ENCODE results near the gene MEIS2.

DNA sequence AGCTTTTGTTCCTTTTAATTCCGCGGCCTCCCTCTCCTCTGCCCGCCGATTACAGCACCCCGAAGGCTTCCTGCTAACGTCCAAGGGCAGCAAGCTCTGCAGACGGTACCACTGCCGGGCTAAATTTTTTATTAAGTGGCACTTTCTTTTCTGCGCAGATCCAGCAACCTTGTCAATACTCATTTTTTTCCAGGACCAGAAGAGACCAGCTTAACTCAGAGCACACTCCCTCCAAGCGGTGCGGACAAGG lies 542 bp upstream of the MEIS2 start:
- TF ChIP-seq, protein P1, sequence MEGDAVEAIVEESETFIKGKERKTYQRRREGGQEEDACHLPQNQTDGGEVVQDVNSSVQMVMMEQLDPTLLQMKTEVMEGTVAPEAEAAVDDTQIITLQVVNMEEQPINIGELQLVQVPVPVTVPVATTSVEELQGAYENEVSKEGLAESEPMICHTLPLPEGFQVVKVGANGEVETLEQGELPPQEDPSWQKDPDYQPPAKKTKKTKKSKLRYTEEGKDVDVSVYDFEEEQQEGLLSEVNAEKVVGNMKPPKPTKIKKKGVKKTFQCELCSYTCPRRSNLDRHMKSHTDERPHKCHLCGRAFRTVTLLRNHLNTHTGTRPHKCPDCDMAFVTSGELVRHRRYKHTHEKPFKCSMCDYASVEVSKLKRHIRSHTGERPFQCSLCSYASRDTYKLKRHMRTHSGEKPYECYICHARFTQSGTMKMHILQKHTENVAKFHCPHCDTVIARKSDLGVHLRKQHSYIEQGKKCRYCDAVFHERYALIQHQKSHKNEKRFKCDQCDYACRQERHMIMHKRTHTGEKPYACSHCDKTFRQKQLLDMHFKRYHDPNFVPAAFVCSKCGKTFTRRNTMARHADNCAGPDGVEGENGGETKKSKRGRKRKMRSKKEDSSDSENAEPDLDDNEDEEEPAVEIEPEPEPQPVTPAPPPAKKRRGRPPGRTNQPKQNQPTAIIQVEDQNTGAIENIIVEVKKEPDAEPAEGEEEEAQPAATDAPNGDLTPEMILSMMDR (IDR thresholded peaks at IDR 0.05; ENCODE audit: low read length) = no peak
- no peak for TF ChIP-seq EZH2 (IDR thresholded peaks at IDR 0.05; ENCODE audit: borderline replicate concordance, low read length)

Data from OCI-LY1 (cell line).